Measurements from ENCODE around the gene UBE2E2.
"Not testable (repeated sequence)": the region's sequence is repeated elsewhere in the genome, so short reads cannot be mapped to it uniquely, and the experiment has no call there.

Gene UBE2E2

DNA sequence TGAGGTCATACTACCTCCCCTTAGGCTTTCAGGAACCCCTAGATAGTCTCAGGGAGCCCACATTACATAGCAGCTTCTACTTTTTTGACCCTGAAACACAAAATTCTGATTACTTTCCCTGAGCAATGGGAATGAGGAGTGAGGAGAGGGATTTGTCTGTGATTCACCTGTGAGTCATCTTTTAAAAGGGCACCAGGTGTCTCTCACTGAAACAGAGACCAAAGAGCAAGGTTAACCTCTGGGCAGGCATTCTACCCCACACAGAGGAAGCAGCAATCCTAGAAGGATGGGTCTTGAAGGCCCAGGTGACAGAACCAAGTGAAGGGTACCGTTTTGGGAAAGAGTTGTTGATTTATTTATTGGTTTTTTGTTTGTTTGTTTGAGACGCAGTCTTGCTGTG lies 31.1 kb upstream of the UBE2E2 start:
- Histone ChIP-seq H2AFZ (ENCODE audit: low read depth, low read length) (no peak overlapping the region), H3K4me1 (ENCODE audit: insufficient read depth, low read length) (peaks cover 2% of the 10 kb centered on the region), H3K36me3 (ENCODE audit: insufficient read depth, low read length) (no peaks in the 10 kb centered on the region), H3K9me3 (ENCODE audit: low read length) (no peaks in the 10 kb centered on the region), H3K4me3 (ENCODE audit: low read length) (no peak overlapping the region), H3K27me3 (ENCODE audit: insufficient read depth, low read length) (no peaks in the 10 kb centered on the region)

DNA sequence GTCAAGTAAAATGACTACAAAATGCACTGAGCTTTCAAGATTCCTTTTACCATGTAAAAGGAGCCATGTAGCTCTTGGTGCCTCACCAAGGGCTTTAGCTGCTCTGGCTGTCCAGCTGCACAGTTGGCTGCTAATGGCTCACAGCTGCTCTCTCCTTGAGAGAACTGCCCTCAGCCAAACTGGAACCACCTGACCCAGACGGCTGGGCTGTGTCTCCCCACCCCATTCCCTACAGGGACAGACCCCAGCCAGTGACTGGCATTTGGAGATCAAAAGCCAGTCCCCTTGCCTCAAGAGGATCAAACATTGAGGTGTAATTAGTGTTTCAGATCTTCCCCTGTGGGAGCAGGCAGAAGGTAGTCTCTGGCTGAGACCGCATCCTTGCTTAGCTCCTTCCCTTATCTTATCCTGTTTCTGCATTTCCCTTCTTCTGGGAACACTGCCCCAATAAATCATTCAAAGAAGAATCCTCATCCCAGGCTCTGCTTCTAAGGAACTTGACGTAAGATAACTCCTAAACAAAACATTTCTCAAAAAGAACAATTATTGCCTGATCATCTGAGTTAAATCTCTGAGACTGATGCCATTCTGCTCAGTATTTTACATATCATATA lies 28.6 kb upstream of the UBE2E2 start:
- Histone ChIP-seq H3K36me3 (ENCODE audit: insufficient read depth, low read length) (no peaks in the 10 kb centered on the region), H3K27me3 (ENCODE audit: insufficient read depth, low read length) (no peaks in the 10 kb centered on the region), H2AFZ (ENCODE audit: low read depth, low read length) (no peak overlapping the region), H3K4me3 (ENCODE audit: low read length) (no peak overlapping the region), H3K4me1 (ENCODE audit: insufficient read depth, low read length) (peaks cover 2% of the 10 kb centered on the region), H3K9me3 (ENCODE audit: low read length) (no peaks in the 10 kb centered on the region)

DNA sequence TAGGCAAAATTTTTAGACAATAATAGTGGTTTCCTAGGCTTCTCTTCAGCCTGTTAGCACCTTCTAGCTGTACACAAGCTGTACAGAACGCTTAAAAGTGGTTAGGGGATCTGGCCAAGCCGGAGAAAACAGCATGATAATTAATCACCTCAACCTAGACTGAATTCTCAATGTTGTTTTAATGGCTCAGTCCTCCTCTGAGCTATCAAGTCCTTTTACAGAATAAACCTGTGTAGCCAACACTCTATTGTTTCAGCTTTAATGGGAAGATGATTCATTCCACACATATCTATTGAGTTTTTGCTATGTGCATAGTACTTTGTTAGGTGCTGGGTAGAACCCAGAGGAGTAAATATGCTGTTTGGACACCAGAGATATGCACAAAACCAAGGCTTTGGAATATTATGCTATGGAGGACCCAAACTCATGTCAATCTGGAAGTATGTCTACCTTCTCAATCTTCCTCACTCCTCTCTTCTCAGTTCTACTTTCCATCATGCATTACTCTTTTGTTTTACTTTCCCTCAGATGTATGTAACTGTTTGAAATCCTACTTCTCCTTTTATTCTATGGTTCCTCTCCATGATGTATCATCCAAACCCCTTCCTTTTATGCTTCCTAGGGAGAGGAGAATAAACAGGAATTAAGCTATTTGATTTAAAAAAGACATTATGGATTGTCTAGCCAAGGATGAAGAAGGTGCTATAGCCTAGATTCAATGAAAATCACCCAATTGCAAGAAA lies 27.6 kb upstream of the UBE2E2 start:
- Histone ChIP-seq H3K4me1 (ENCODE audit: insufficient read depth, low read length) (no peaks in the 10 kb centered on the region), H2AFZ (ENCODE audit: low read depth, low read length) (no peak overlapping the region), H3K4me3 (ENCODE audit: low read length) (no peak overlapping the region), H3K27me3 (ENCODE audit: insufficient read depth, low read length) (no peaks in the 10 kb centered on the region), H3K36me3 (ENCODE audit: insufficient read depth, low read length) (no peaks in the 10 kb centered on the region), H3K9me3 (ENCODE audit: low read length) (no peaks in the 10 kb centered on the region)

GRCh38 chr3:23176839-23177238 lies 26.3 kb upstream of the UBE2E2 start:
- H3K36me3 ChIP-seq (ENCODE audit: insufficient read depth, low read length); H3K4me1 ChIP-seq (ENCODE audit: insufficient read depth, low read length); H3K4me3 ChIP-seq (ENCODE audit: low read length); H2AFZ ChIP-seq (ENCODE audit: low read depth, low read length); H3K27me3 ChIP-seq (ENCODE audit: insufficient read depth, low read length); H3K9me3 ChIP-seq (ENCODE audit: low read length): not testable (repeated sequence)

DNA sequence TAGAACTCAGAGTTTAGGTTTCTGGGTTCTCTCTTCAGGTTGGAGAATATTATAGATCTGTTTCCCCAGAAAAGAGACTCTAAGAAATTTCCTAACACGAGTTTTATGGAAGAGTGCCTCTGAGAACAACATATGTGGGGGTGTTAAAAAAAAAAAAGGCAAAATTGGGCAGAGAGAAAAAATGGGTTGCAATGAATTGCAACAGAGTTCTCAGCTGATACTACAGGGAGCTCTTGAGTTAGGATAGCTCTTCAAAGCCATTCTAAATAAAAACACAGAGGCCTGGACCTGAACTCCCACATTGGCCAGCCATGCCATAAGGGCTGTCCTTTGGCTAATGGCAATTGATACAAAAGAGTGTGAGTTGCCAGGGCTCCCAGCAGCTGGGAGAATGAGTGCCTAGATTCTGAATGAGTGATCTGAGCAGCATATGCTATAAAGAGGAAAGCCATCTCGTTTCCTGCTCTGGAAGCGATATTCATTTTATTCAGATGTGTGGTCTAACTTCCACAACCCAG lies 20.1 kb upstream of the UBE2E2 start:
- Histone ChIP-seq H3K27me3 (ENCODE audit: insufficient read depth, low read length) (no peaks in the 10 kb centered on the region), H3K4me1 (ENCODE audit: insufficient read depth, low read length) (no peaks in the 10 kb centered on the region), H2AFZ (ENCODE audit: low read depth, low read length) (no peak overlapping the region), H3K4me3 (ENCODE audit: low read length) (no peak overlapping the region), H3K9me3 (ENCODE audit: low read length) (no peaks in the 10 kb centered on the region), H3K36me3 (ENCODE audit: insufficient read depth, low read length) (no peaks in the 10 kb centered on the region)

DNA sequence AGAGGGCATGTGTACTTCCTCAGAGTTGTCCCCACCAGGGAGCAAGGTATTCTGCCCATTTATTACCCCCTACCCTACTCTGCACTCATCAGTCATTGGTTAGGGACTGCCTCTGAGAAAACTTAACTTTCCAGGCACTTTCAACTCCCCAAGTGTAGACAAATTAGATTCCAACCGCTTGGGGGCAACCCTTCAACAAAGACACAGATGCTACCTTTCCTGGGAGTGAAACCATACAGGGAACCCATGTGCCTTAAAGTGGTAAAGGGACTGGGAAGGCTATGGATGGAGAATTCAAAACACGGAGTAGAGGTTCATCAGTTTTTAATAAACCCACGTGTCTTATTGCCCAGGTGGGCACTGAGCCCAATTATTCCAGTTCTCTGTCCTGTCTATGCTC lies 19.4 kb upstream of the UBE2E2 start:
- no peak overlapping the region for H2AFZ ChIP-seq (ENCODE audit: low read depth, low read length)
- H3K36me3 ChIP-seq (ENCODE audit: insufficient read depth, low read length), result no peaks in the 10 kb centered on the region
- H3K27me3 ChIP-seq (ENCODE audit: insufficient read depth, low read length), result no peaks in the 10 kb centered on the region
- no peaks in the 10 kb centered on the region for H3K9me3 ChIP-seq (ENCODE audit: low read length)
- no peaks in the 10 kb centered on the region for H3K4me1 ChIP-seq (ENCODE audit: insufficient read depth, low read length)
- no peak overlapping the region for H3K4me3 ChIP-seq (ENCODE audit: low read length)

DNA sequence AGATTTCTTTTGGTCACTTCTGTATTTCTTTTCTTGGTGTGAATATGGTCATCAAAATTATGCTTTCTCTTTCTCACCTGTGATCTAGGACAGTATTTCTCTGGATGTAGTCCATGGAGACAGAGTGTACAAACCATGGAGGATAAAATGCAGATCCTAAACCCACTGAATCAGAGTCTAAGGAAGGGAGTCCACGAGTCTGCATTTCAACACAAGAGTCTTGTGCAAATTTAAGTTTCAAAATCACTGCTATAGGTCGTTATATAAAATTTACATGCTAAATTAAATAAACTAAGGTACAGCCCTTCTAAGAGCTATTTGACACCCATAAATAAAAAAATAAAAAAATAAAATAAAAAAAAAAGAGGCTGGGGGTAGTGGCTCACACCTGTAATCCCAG lies 17.3 kb upstream of the UBE2E2 start:
- H3K36me3 ChIP-seq (ENCODE audit: insufficient read depth, low read length), result no peaks in the 10 kb centered on the region
- no peak overlapping the region for H3K4me3 ChIP-seq (ENCODE audit: low read length)
- H2AFZ ChIP-seq (ENCODE audit: low read depth, low read length), result no peak overlapping the region
- H3K4me1 ChIP-seq (ENCODE audit: insufficient read depth, low read length), result no peaks in the 10 kb centered on the region
- H3K9me3 ChIP-seq (ENCODE audit: low read length), result no peaks in the 10 kb centered on the region
- H3K27me3 ChIP-seq (ENCODE audit: insufficient read depth, low read length), result no peaks in the 10 kb centered on the region

DNA sequence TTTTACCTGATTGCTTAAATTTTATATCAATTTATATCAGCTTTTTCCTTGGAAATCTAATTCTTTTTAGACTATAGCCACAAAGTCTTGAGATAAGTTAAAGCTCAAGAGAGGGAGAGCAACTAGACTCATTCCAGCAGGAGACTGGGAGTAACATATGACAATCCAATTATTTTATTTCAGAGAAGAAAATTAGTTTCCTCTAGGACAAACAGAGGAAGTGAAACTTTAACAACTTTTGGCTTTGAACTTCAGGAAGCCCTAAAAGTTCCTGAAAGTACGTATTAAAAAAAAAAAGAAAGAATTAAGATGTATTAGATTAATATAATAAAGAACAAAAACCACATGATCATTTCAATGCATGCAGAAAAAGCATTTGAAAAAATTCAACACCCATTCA lies 13.9 kb upstream of the UBE2E2 start:
- Histone ChIP-seq H3K36me3 (ENCODE audit: insufficient read depth, low read length) (no peaks in the 10 kb centered on the region), H2AFZ (ENCODE audit: low read depth, low read length) (no peak overlapping the region), H3K4me1 (ENCODE audit: insufficient read depth, low read length) (no peaks in the 10 kb centered on the region), H3K4me3 (ENCODE audit: low read length) (no peak overlapping the region), H3K9me3 (ENCODE audit: low read length) (no peaks in the 10 kb centered on the region), H3K27me3 (ENCODE audit: insufficient read depth, low read length) (peaks cover 3% of the 10 kb centered on the region)

GRCh38 chr3:23192816-23193215 lies 10.3 kb upstream of the UBE2E2 start:
- Histone ChIP-seq H3K4me1 (ENCODE audit: insufficient read depth, low read length) (no peaks in the 10 kb centered on the region), H3K4me3 (ENCODE audit: low read length) (no peak overlapping the region), H3K27me3 (ENCODE audit: insufficient read depth, low read length) (peaks cover 3% of the 10 kb centered on the region), H3K9me3 (ENCODE audit: low read length) (no peaks in the 10 kb centered on the region), H3K36me3 (ENCODE audit: insufficient read depth, low read length) (no peaks in the 10 kb centered on the region), H2AFZ (ENCODE audit: low read depth, low read length) (no peak overlapping the region)

GRCh38 chr3:23193831-23194230 lies 9.3 kb upstream of the UBE2E2 start:
- Histone ChIP-seq H3K9me3 (ENCODE audit: low read length) (no peaks in the 10 kb centered on the region), H3K4me3 (ENCODE audit: low read length) (no peak overlapping the region), H3K27me3 (ENCODE audit: insufficient read depth, low read length) (peaks cover 3% of the 10 kb centered on the region), H2AFZ (ENCODE audit: low read depth, low read length) (no peak overlapping the region), H3K4me1 (ENCODE audit: insufficient read depth, low read length) (no peaks in the 10 kb centered on the region), H3K36me3 (ENCODE audit: insufficient read depth, low read length) (no peaks in the 10 kb centered on the region)

DNA sequence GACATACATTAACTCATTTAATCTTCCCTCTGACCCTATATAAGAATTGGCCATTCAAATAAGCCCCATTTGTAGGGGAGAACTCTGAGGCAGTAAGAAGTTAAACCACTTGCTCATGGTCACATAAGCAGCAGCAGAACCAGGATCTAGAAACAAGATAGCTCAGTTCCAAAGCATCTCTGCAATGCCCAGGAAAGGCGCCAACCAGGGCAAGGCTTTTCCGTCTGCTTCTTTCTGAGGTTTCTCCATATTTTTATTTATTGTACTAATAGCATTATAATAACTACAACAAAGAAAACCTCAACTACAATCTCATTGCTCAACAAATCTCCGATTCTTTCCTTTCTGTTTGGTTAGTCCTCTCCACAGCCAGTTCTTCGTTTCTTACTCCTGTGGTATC lies 4.3 kb upstream of the UBE2E2 start:
- H3K27me3 ChIP-seq (ENCODE audit: insufficient read depth, low read length), result peaks cover 8% of the 10 kb centered on the region
- H3K4me1 ChIP-seq (ENCODE audit: insufficient read depth, low read length), result peaks cover 4% of the 10 kb centered on the region
- H3K9me3 ChIP-seq (ENCODE audit: low read length), result no peaks in the 10 kb centered on the region
- H3K36me3 ChIP-seq (ENCODE audit: insufficient read depth, low read length), result no peaks in the 10 kb centered on the region
- H3K4me3 ChIP-seq (ENCODE audit: low read length), result no peak overlapping the region
- H2AFZ ChIP-seq (ENCODE audit: low read depth, low read length), result no peak overlapping the region

DNA sequence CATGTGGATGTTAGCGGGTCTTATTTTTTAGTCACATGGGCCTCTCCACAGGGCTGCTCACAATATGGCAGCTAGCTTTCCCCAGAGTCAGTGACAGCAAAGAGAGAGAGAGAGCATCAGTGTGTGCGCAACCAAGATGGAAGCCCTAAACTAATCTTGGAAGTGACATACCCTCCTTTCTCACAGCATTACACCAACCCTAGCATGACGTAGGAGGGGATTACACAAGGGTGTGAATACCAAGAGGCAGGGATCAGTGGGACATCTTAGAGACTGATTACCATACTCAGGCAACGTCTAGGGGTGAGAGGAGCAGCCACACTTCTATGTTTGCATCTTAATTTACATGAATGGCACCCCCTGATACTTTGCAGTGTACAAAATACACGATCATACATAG lies 3.5 kb upstream of the UBE2E2 start:
- Histone ChIP-seq H3K36me3 (ENCODE audit: insufficient read depth, low read length) (no peaks in the 10 kb centered on the region), H3K4me1 (ENCODE audit: insufficient read depth, low read length) (peaks cover 7% of the 10 kb centered on the region), H3K9me3 (ENCODE audit: low read length) (no peaks in the 10 kb centered on the region), H2AFZ (ENCODE audit: low read depth, low read length) (no peak overlapping the region), H3K4me3 (ENCODE audit: low read length) (no peak overlapping the region), H3K27me3 (ENCODE audit: insufficient read depth, low read length) (peaks cover 5% of the 10 kb centered on the region)

DNA sequence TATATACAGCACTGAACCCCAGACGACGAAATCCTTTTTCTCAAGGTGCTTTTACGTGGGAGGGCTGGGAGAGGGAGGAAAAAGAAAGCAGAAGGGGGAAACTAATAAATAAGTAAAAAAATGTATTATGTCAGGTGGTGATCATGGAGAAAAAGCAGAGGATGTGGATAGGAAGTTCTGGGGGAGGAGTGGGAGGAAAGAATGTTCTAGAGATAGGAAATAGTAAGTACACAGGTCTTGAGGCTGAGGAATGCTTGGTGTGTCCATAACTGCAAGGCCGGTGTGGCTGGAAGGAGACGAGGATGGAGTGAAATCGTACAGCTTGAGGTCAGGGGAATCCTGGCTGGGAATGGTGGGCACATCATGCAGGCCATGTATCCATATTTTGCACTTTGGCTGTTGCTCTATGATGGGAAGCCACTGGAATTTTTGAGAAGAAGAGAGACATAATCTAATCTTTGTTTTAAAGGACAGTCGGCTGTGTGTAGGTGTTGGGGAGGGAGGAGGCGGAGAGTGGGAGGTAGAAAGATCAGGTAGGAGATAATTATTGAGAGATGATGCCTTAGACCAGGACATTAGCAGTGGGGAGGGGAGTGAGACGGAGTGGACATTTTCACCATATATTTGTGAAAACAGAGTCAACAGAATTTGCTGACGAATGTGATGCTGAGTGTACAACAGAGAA lies 1.8 kb upstream of the UBE2E2 start:
- Histone ChIP-seq H3K4me1 (ENCODE audit: insufficient read depth, low read length) (peaks cover 12% of the 10 kb centered on the region), H3K27me3 (ENCODE audit: insufficient read depth, low read length) (peaks cover 5% of the 10 kb centered on the region), H3K4me3 (ENCODE audit: low read length) (no peak overlapping the region)

More for the DNA sequence above, 1.8 kb upstream of the UBE2E2 start:
- Histone ChIP-seq H3K36me3 (ENCODE audit: insufficient read depth, low read length) (no peaks in the 10 kb centered on the region), H3K9me3 (ENCODE audit: low read length) (no peaks in the 10 kb centered on the region), H2AFZ (ENCODE audit: low read depth, low read length) (no peak overlapping the region)

Measured in neuron (in vitro differentiated cells).